Osteoblast (primary cell): ENCODE measurements around the gene ELOVL7. TPM values are rescaled to one million over a fixed set of nuclear protein-coding genes. Genes with fewer than 3 reads are reported as not detected.
"Not testable (repeated sequence)": the region's sequence is repeated elsewhere in the genome, so short reads cannot be mapped to it uniquely, and the experiment has no call there.

ENCODE experiments used
- DNase-seq: peaks from one replicate; pipeline ENCODE4 v3.0.0; 2011; ENCODE audit warnings: low spot score, mixed read lengths; ENCODE audit not compliant: insufficient read length; ENCODE audit errors: missing footprints
- H2AFZ ChIP-seq: 2 replicates; pipeline ENCODE4 v1.6.0; 2011; ENCODE audit warnings: mild to moderate bottlenecking, low read length
- H3K27ac ChIP-seq: 2 replicates; pipeline ENCODE4 v1.5.1; 2011; ENCODE audit warnings: mild to moderate bottlenecking, low read depth, low read length, moderate library complexity
- H3K27me3 ChIP-seq: 2 replicates; pipeline ENCODE4 v1.6.0; 2012; ENCODE audit warnings: mild to moderate bottlenecking, control low read depth, inconsistent platforms, low read length, moderate library complexity; ENCODE audit not compliant: insufficient read depth
- H3K36me3 ChIP-seq: 2 replicates; pipeline ENCODE4 v1.5.1; 2011; ENCODE audit warnings: mild to moderate bottlenecking, low read length, control low read depth, moderate library complexity; ENCODE audit not compliant: insufficient read depth
- H3K4me1 ChIP-seq: 2 replicates; pipeline ENCODE4 v1.5.1; 2011; ENCODE audit warnings: mild to moderate bottlenecking, low read length, control low read depth, moderate library complexity; ENCODE audit not compliant: insufficient read depth
- H3K4me2 ChIP-seq: 2 replicates; pipeline ENCODE4 v1.6.0; 2011; ENCODE audit warnings: mild to moderate bottlenecking, low read length; ENCODE audit not compliant: insufficient read depth
- H3K4me3 ChIP-seq: fragments of 200-600 bp; sonication (generic); 3 replicates; pipeline ENCODE4 v1.5.1; 2012; ENCODE audit warnings: mild to moderate bottlenecking, low read length, inconsistent platforms; ENCODE audit not compliant: insufficient read depth
- H3K79me2 ChIP-seq: 2 replicates; pipeline ENCODE4 v1.6.0; 2012; ENCODE audit warnings: mild to moderate bottlenecking, low read length, control low read depth, inconsistent platforms; ENCODE audit not compliant: insufficient read depth
- H3K9me3 ChIP-seq: 2 replicates; pipeline ENCODE4 v1.5.1; 2011; ENCODE audit warnings: low read depth, low read length, control low read depth
- H4K20me1 ChIP-seq: 2 replicates; pipeline ENCODE4 v1.6.0; 2012; ENCODE audit warnings: mild to moderate bottlenecking, low read length, control low read depth; ENCODE audit not compliant: insufficient read depth
- CTCF ChIP-seq: IDR thresholded peaks from 2 replicates; pipeline ENCODE4 v1.5.1; 2011; ENCODE audit warnings: mild to moderate bottlenecking, low read depth, low read length, moderate library complexity; ENCODE audit errors: extremely low read depth
- total RNA-seq: library from RNA; depleted of rRNA; stranded (reverse); fragments of >200 nt; gene quantifications from 2 replicates; pipeline ENCODE4 v1.2.3, GENCODE V29; 2012

Gene ELOVL7
- total RNA-seq, 1 donor: under 0.01 TPM

- DNase-seq: no peak
- Histone ChIP-seq H3K79me2 (no peaks in the 10 kb centered on the region), H2AFZ (no peak overlapping the region), H3K27me3 (no peaks in the 10 kb centered on the region), H3K4me3 (no peak overlapping the region), H3K27ac (no peak overlapping the region), H3K4me1 (no peaks in the 10 kb centered on the region), H3K4me2 (no peak overlapping the region), H4K20me1 (no peaks in the 10 kb centered on the region), H3K36me3 (no peaks in the 10 kb centered on the region), H3K9me3 (no peaks in the 10 kb centered on the region)
- no peak for TF ChIP-seq CTCF
Measured at GRCh38 chr5:60820593-60821487, 23.2 kb downstream of the ELOVL7 start.

GRCh38 chr5:60816138-60816537 is 27.9 kb downstream of the ELOVL7 start:
- not testable (repeated sequence) for H3K27ac ChIP-seq, H3K4me1 ChIP-seq, H3K9me3 ChIP-seq, H3K4me2 ChIP-seq, H3K79me2 ChIP-seq, H3K27me3 ChIP-seq, H4K20me1 ChIP-seq, DNase-seq, H3K4me3 ChIP-seq, H3K36me3 ChIP-seq, H2AFZ ChIP-seq

GRCh38 chr5:60814498-60814897 is 29.6 kb downstream of the ELOVL7 start:
- H2AFZ ChIP-seq: no peak overlapping the region
- H3K27me3 ChIP-seq: no peaks in the 10 kb centered on the region
- H3K36me3 ChIP-seq: no peaks in the 10 kb centered on the region
- H3K27ac ChIP-seq: no peak overlapping the region
- no peaks in the 10 kb centered on the region for H3K9me3 ChIP-seq
- peaks cover 4% of the 10 kb centered on the region for H3K4me1 ChIP-seq
- no peak for TF ChIP-seq CTCF
- no peak for DNase-seq
- no peaks in the 10 kb centered on the region for H3K79me2 ChIP-seq
- H4K20me1 ChIP-seq: no peaks in the 10 kb centered on the region
- H3K4me2 ChIP-seq: no peak overlapping the region
- no peak overlapping the region for H3K4me3 ChIP-seq

- H3K4me3 ChIP-seq: no peak overlapping the region
- no peaks in the 10 kb centered on the region for H3K79me2 ChIP-seq
- peaks cover 4% of the 10 kb centered on the region for H3K4me1 ChIP-seq
- H3K36me3 ChIP-seq: no peaks in the 10 kb centered on the region
- no peak for TF ChIP-seq CTCF
- H3K9me3 ChIP-seq: no peaks in the 10 kb centered on the region
- no peak for DNase-seq
- H4K20me1 ChIP-seq: no peaks in the 10 kb centered on the region
- H3K4me2 ChIP-seq: no peak overlapping the region
- no peaks in the 10 kb centered on the region for H3K27me3 ChIP-seq
- H3K27ac ChIP-seq: no peak overlapping the region
- H2AFZ ChIP-seq: no peak overlapping the region
Measured at GRCh38 chr5:60812426-60812825, 31.6 kb downstream of the ELOVL7 start.
